Keratinocyte (primary cell): Measurements from ENCODE around the gene CPED1. TPM values are rescaled to one million over a fixed set of nuclear protein-coding genes. Genes with fewer than 3 reads are reported as not detected.

ENCODE experiments used
- DNase-seq: peaks from one replicate; pipeline ENCODE4 v3.0.0-alpha.2; 2011; ENCODE audit warnings: low read depth, missing footprints, low spot score
- FAIRE-seq: peaks from 2 replicates; lab custom pipeline; 2011; peaks lifted over from hg19 to GRCh38; lab: Jason Lieb, UNC
- H2AFZ ChIP-seq: 2 replicates; pipeline ENCODE4 v1.6.0; 2012; ENCODE audit warnings: low read length, control low read depth, inconsistent platforms; ENCODE audit not compliant: control insufficient read depth
- H3K27ac ChIP-seq: 2 replicates; pipeline ENCODE4 v1.5.1; 2011; ENCODE audit warnings: low read length; ENCODE audit not compliant: control insufficient read depth, insufficient read depth
- H3K27me3 ChIP-seq: 3 replicates; pipeline ENCODE4 v1.6.0; 2011; ENCODE audit warnings: low read length; ENCODE audit not compliant: control insufficient read depth, insufficient read depth; ENCODE audit errors: extremely low read depth
- H3K36me3 ChIP-seq, 2 experiments: 2 replicates in 1 of 2; 3 replicates in 1 of 2; pipeline ENCODE4 v1.5.1; 2011; ENCODE audit warnings: low read length in 2 of 2, mild to moderate bottlenecking in 1 of 2; ENCODE audit not compliant: control insufficient read depth in 2 of 2, insufficient read depth in 2 of 2; ENCODE audit errors: extremely low read depth in 1 of 2
- H3K4me1 ChIP-seq: 3 replicates; pipeline ENCODE4 v1.5.1; 2011; ENCODE audit warnings: low read length; ENCODE audit not compliant: control insufficient read depth, insufficient read depth; ENCODE audit errors: extremely low read depth
- H3K4me2 ChIP-seq: 3 replicates; pipeline ENCODE4 v1.6.0; 2011; ENCODE audit warnings: low read depth, low read length; ENCODE audit not compliant: control insufficient read depth, insufficient read depth; ENCODE audit errors: extremely low read depth
- H3K4me3 ChIP-seq, 3 experiments: fragments of 200-600 bp in 1 of 3; sonication (generic) in 1 of 3; 2 replicates in 2 of 3; 3 replicates in 1 of 3; pipeline ENCODE4 v1.5.1; 2011 to 2016; ENCODE audit warnings: low read length in 3 of 3, mild to moderate bottlenecking in 3 of 3, control low read depth in 2 of 3, inconsistent platforms in 1 of 3, low read depth in 1 of 3, mixed read lengths in 1 of 3, mixed run types in 1 of 3, moderate library complexity in 1 of 3; ENCODE audit not compliant: control insufficient read depth in 2 of 3, insufficient read depth in 2 of 3; ENCODE audit errors: extremely low read depth in 1 of 3
- H3K79me2 ChIP-seq: 2 replicates; pipeline ENCODE4 v1.6.0; 2012; ENCODE audit warnings: low read length; ENCODE audit not compliant: control insufficient read depth, insufficient read depth
- H3K9ac ChIP-seq: 3 replicates; pipeline ENCODE4 v1.6.0; 2011; ENCODE audit warnings: low read length; ENCODE audit not compliant: control insufficient read depth, insufficient read depth; ENCODE audit errors: extremely low read depth
- H3K9me1 ChIP-seq: 3 replicates; pipeline ENCODE4 v1.6.0; 2011; ENCODE audit warnings: low read length; ENCODE audit not compliant: control insufficient read depth, insufficient read depth; ENCODE audit errors: extremely low read depth
- H3K9me3 ChIP-seq: 2 replicates; pipeline ENCODE4 v1.5.1; 2012; ENCODE audit warnings: low read depth, low read length; ENCODE audit not compliant: control insufficient read depth
- H4K20me1 ChIP-seq: 3 replicates; pipeline ENCODE4 v1.6.0; 2011; ENCODE audit warnings: low read length; ENCODE audit not compliant: control insufficient read depth, insufficient read depth; ENCODE audit errors: extremely low read depth
- EZH2 ChIP-seq: IDR thresholded peaks from one replicate; pipeline ENCODE4 v1.6.1; 2012; ENCODE audit warnings: inconsistent platforms, mild to moderate bottlenecking, low read length, moderate library complexity
- dilution Hi-C: fragments of 300-500 bp; cut with MboI; formaldehyde crosslinking; loops from one replicate; pipeline ENCODE4 v1.7.0; 2020; ENCODE audit warnings: low sequenced_read_pairs; ENCODE audit not compliant: extremely low pct_ligation_motif_present
- polyA plus RNA-seq, 5 experiments: library from polyadenylated mRNA; depleted of rRNA in 3 of 5; stranded (reverse) in 3 of 5; stranded (forward) in 1 of 5; unstranded in 1 of 5; fragments of >200 nt; gene quantifications; 1 replicate in 1 of 5; 2 replicates in 3 of 5; 3 replicates in 1 of 5; pipeline versions ENCODE4 v1.2.1 to v1.2.3, GENCODE V29; 2011 to 2012; ENCODE audit warnings: missing spikeins in 2 of 5, low read depth in 1 of 5, low replicate concordance in 1 of 5
- TF ChIP-seq, protein P1 (sequence below), 3 experiments: IDR thresholded peaks in 1 of 3; conservative IDR thresholded peaks in 1 of 3; optimal IDR thresholded peaks in 1 of 3; 2 replicates in 2 of 3; 3 replicates in 1 of 3; pipeline versions ENCODE3 to v1.5.1; 2011; ENCODE audit warnings: low read length in 3 of 3, mild to moderate bottlenecking in 3 of 3, moderate library complexity in 2 of 3, control low read depth in 1 of 3, inconsistent platforms in 1 of 3; ENCODE audit not compliant: insufficient read depth in 2 of 3; ENCODE audit errors: extremely low read depth in 1 of 3

CPED1 gene
- polyA plus RNA-seq, 1 donor (not counting 4 experiments of a cell fraction or from before 2014, with no cell fraction given), result 0.62 TPM

GRCh38 chr7:121137580-121137979 is 149.1 kb downstream of the CPED1 start:
- Histone ChIP-seq H3K9ac (no peak overlapping the region), H3K79me2 (no peaks in the 10 kb centered on the region), H3K4me3 (no peak overlapping the region), H3K4me2 (peak overlapping the region; percentile 70), H3K9me3 (no peaks in the 10 kb centered on the region), H4K20me1 (no peaks in the 10 kb centered on the region), H3K4me1 (peaks cover 9% of the 10 kb centered on the region), H3K27me3 (no peaks in the 10 kb centered on the region), H3K27ac (no peak overlapping the region), H3K9me1 (no peaks in the 10 kb centered on the region), H3K36me3 (no peaks in the 10 kb centered on the region), H2AFZ (no peak overlapping the region)
- TF ChIP-seq EZH2, result no peak
- TF ChIP-seq, protein P1, sequence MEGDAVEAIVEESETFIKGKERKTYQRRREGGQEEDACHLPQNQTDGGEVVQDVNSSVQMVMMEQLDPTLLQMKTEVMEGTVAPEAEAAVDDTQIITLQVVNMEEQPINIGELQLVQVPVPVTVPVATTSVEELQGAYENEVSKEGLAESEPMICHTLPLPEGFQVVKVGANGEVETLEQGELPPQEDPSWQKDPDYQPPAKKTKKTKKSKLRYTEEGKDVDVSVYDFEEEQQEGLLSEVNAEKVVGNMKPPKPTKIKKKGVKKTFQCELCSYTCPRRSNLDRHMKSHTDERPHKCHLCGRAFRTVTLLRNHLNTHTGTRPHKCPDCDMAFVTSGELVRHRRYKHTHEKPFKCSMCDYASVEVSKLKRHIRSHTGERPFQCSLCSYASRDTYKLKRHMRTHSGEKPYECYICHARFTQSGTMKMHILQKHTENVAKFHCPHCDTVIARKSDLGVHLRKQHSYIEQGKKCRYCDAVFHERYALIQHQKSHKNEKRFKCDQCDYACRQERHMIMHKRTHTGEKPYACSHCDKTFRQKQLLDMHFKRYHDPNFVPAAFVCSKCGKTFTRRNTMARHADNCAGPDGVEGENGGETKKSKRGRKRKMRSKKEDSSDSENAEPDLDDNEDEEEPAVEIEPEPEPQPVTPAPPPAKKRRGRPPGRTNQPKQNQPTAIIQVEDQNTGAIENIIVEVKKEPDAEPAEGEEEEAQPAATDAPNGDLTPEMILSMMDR (optimal IDR thresholded peaks at IDR 0.05 in 1 of 3, IDR thresholded peaks at IDR 0.05 in 1 of 3, conservative IDR thresholded peaks at IDR 0.05 in 1 of 3; ENCODE audit: extremely low read depth in 1 of 3, insufficient read depth in 2 of 3, low read length in 3 of 3), result no peak
- dilution Hi-C loops, result no loop called here
- no peak for FAIRE-seq
- DNase-seq, result no peak

DNA sequence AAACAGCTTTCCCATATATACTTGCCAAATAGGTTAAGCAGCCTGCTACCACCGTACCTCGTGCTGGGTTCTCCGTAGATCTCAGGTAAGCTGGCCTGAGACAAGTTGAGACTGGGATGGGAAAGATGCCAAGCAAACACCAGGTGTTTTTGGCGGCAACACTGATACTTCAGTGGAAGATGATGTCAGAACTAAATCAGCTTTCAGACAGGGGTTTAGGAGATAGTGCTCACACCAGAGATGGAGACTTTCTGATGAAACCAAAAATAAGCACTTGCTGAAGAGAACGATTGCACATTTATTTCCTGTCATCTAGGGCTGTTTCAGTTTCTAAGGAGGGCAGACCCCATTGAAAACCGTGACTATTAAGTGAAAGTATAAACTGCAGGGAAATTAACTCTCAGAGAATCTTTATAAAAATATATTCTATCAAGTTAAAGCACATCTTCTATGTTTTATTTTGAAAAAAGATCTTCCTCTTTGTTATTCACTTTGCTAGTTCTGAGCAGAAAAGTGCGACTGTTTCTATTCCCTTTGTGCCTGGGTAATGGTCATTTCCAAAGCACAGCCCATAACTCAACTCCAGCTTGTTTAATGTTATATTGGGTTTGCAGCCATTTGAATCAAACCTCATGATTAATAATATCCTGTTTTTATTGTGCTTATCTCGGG is 149.9 kb downstream of the CPED1 start:
- H3K9me3 ChIP-seq, result no peaks in the 10 kb centered on the region
- peak overlapping the region; percentile 70 for H3K4me2 ChIP-seq
- FAIRE-seq (peak; percentile 89), DNase-seq (no peak)
- TF ChIP-seq, protein P1 (optimal IDR thresholded peaks at IDR 0.05 in 1 of 3, IDR thresholded peaks at IDR 0.05 in 1 of 3, conservative IDR thresholded peaks at IDR 0.05 in 1 of 3; ENCODE audit: extremely low read depth in 1 of 3, insufficient read depth in 2 of 3, low read length in 3 of 3), result no peak
- no peak for TF ChIP-seq EZH2
- no peaks in the 10 kb centered on the region for H3K79me2 ChIP-seq
- peaks cover 9% of the 10 kb centered on the region for H3K4me1 ChIP-seq
- H2AFZ ChIP-seq, result peak overlapping the region; percentile 29
- peak overlapping the region in 1 of 3 experiments; percentile 29 for H3K4me3 ChIP-seq
- dilution Hi-C loops, result no loop called here
- H3K36me3 ChIP-seq, result no peaks in the 10 kb centered on the region
- H3K27me3 ChIP-seq, result no peaks in the 10 kb centered on the region
- no peak overlapping the region for H3K9ac ChIP-seq
- H4K20me1 ChIP-seq, result no peaks in the 10 kb centered on the region
- no peaks in the 10 kb centered on the region for H3K9me1 ChIP-seq
- no peak overlapping the region for H3K27ac ChIP-seq
